Bronchial epithelial cell (primary cell): ENCODE measurements around the gene HECW1. TPM values are rescaled to one million over a fixed set of nuclear protein-coding genes. Genes with fewer than 3 reads are reported as not detected.

Experiments used
- DNase-seq: peaks from one replicate; pipeline ENCODE4 v3.0.0-alpha.2; 2010; ENCODE audit warnings: low read depth
- FAIRE-seq: peaks from 2 replicates; lab custom pipeline; 2011; peaks lifted over from hg19 to GRCh38; lab: Jason Lieb, UNC
- H3K27me3 ChIP-seq: 2 replicates; pipeline ENCODE4 v1.5.1; 2011; ENCODE audit warnings: low read length; ENCODE audit not compliant: control insufficient read depth, insufficient read depth
- H3K36me3 ChIP-seq: 2 replicates; pipeline ENCODE4 v1.5.1; 2011; ENCODE audit warnings: low read length; ENCODE audit not compliant: control insufficient read depth, insufficient read depth
- H3K4me3 ChIP-seq: 2 replicates; pipeline ENCODE4 v1.5.1; 2011; ENCODE audit warnings: mild to moderate bottlenecking, low read depth, low read length, control low read depth
- CTCF ChIP-seq: IDR thresholded peaks from 2 replicates; pipeline ENCODE4 v1.5.1; 2011; ENCODE audit warnings: mild to moderate bottlenecking, moderate library complexity, low read length, control low read depth, inconsistent platforms; ENCODE audit not compliant: insufficient read depth, severe bottlenecking
- total RNA-seq: library from RNA; depleted of rRNA; stranded (reverse); fragments of >200 nt; gene quantifications from 2 replicates; pipeline ENCODE4 v1.2.1, GENCODE V29; 2014

The HECW1 gene
- total RNA-seq, 1 donor from 2014 or later = under 0.01 TPM

- FAIRE-seq (peak; percentile 58), DNase-seq (no peak)
- H3K36me3 ChIP-seq = no peaks in the 10 kb centered on the region
- TF ChIP-seq CTCF = no peak
- no peaks in the 10 kb centered on the region for H3K27me3 ChIP-seq
- H3K4me3 ChIP-seq = no peak overlapping the region
These were observed 446.9 kb downstream of the HECW1 start for GRCh38 chr7:43559171-43559945.

- H3K36me3 ChIP-seq = no peaks in the 10 kb centered on the region
- no peak for TF ChIP-seq CTCF
- H3K4me3 ChIP-seq = no peak overlapping the region
- DNase-seq = no peak
- no peak for FAIRE-seq
- no peaks in the 10 kb centered on the region for H3K27me3 ChIP-seq
These were observed 447.5 kb downstream of the HECW1 start for GRCh38 chr7:43559946-43560335.

GRCh38 chr7:43560742-43561330 lies 448.4 kb downstream of the HECW1 start:
- H3K4me3 ChIP-seq = no peak overlapping the region
- no peak for FAIRE-seq
- no peak for DNase-seq
- no peak for TF ChIP-seq CTCF
- no peaks in the 10 kb centered on the region for H3K27me3 ChIP-seq
- no peaks in the 10 kb centered on the region for H3K36me3 ChIP-seq

- peak; percentile 18 for FAIRE-seq
- no peak for TF ChIP-seq CTCF
These were observed 449.9 kb downstream of the HECW1 start for GRCh38 chr7:43562383-43562782.

GRCh38 chr7:43565786-43566185 lies 453.3 kb downstream of the HECW1 start:
- H3K27me3 ChIP-seq = no peaks in the 10 kb centered on the region
- no peaks in the 10 kb centered on the region for H3K36me3 ChIP-seq
- no peak for FAIRE-seq
- no peak for TF ChIP-seq CTCF
- DNase-seq = no peak
- no peak overlapping the region for H3K4me3 ChIP-seq

More at GRCh38 chr7:43562383-43562782, 449.9 kb downstream of the HECW1 start:
- no peak overlapping the region for H3K4me3 ChIP-seq
- no peaks in the 10 kb centered on the region for H3K36me3 ChIP-seq
- no peaks in the 10 kb centered on the region for H3K27me3 ChIP-seq
- no peak for DNase-seq
